OCI-LY1 (cell line): ENCODE results near the gene SPTLC3.

Source experiments
- EZH2 ChIP-seq: fragments of 200-600 bp; sonication (generic), shearing (Covaris generic); IDR thresholded peaks from 2 replicates; pipeline ENCODE4 v1.8.0; 2017; ENCODE audit warnings: borderline replicate concordance, mixed run types, mild to moderate bottlenecking, antibody characterized with exemption, low read length, moderate library complexity, mixed read lengths
- TF ChIP-seq, protein P1 (sequence below): fragments of 200-600 bp; sonication (generic), shearing (Covaris generic); IDR thresholded peaks from 2 replicates; pipeline ENCODE4 v1.5.1; 2017; ENCODE audit warnings: mild to moderate bottlenecking, antibody characterized with exemption, low read length, moderate library complexity, mixed read lengths

DNA sequence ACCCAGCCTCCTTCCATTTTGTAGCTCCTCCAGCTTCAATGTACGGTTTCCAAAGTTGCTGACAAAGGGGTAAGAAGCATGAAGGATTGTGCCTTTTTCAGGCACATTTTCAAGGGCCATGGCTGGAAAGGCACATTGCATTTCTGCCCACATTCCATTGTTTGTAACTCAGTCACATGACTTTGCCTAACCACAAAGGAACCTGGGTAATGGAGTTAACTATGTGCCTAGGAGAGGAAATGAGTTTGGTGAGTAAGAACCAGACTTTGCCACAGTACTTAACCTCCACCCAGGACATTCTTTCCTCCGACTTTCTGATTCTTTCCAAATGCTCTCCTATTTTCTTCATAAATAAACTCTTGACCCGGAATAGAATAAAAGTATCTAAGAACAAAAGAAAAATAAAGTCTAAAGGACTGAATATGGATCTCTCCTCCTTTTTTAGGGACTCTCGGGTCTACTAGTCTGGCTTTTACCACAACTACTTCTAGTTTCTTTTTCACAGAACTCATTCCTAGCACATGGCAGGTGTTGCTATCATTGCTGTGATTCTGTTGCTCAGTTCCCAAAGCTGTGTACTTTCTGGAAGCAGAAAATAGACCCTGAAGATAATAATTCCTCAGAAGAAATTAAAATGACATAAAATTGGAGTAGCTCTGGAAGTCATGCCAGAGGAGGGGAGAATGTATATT is 130.8 kb downstream of the SPTLC3 start:
- TF ChIP-seq EZH2, result no peak
- TF ChIP-seq, protein P1, sequence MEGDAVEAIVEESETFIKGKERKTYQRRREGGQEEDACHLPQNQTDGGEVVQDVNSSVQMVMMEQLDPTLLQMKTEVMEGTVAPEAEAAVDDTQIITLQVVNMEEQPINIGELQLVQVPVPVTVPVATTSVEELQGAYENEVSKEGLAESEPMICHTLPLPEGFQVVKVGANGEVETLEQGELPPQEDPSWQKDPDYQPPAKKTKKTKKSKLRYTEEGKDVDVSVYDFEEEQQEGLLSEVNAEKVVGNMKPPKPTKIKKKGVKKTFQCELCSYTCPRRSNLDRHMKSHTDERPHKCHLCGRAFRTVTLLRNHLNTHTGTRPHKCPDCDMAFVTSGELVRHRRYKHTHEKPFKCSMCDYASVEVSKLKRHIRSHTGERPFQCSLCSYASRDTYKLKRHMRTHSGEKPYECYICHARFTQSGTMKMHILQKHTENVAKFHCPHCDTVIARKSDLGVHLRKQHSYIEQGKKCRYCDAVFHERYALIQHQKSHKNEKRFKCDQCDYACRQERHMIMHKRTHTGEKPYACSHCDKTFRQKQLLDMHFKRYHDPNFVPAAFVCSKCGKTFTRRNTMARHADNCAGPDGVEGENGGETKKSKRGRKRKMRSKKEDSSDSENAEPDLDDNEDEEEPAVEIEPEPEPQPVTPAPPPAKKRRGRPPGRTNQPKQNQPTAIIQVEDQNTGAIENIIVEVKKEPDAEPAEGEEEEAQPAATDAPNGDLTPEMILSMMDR, result no peak
